ENCODE results near the gene CADM4. TPM values are rescaled to one million over a fixed set of nuclear protein-coding genes. Genes with fewer than 3 reads are reported as not detected.
A peak's percentile ranks its signal among the peaks of the same experiment; 100 is the strongest.

The CADM4 gene
- total RNA-seq, 4 donors from 2014 or later: 85.2 to 108 (median 102) TPM

DNA sequence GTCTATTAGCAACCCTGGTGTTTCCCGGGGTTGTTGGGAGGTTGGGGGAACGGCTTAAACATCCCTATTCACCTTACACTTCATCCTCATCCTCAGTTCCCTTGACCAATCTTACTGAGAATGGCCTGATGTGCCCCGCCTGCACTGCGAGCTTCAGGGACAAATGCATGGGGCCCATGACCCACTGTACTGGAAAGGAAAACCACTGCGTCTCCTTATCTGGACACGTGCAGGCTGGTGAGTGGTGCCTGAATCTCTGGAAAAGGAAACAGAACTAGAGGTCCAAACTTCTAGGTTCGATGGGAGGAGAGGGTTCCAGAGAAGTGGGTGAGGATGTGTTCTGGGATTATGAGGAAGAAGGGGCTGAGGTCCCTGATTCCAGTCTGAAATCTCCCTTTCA lies 58.2 kb downstream of the CADM4 start:
- peaks cover 0 to 37% (median 7%) of the 10 kb centered on the region in 4 donors for H3K4me1 ChIP-seq
- H3K9me3 ChIP-seq: no peaks in the 10 kb centered on the region
- H3K27ac ChIP-seq: peak overlapping the region in 3 of 4 donors; percentile 80 to 93 (median 89)
- TF ChIP-seq EP300 (IDR thresholded peaks at IDR 0.05): no peak
- TF ChIP-seq CTCF (IDR thresholded peaks at IDR 0.05): no peak
- TF ChIP-seq POLR2A (IDR thresholded peaks at IDR 0.05): no peak
- no peak for DNase-seq (ENCODE audit: low spot score in 2 of 2)
- 67 to 74% methylated on average over 7 of the region's 7 CpGs for whole genome bisulfite sequencing, 2 donors
- H3K4me3 ChIP-seq: peak overlapping the region in 1 of 4 donors; percentile 60
- H3K36me3 ChIP-seq: peaks cover 0 to 10% (median 0%) of the 10 kb centered on the region in 3 donors
- H3K27me3 ChIP-seq: no peaks in the 10 kb centered on the region

- no peak for TF ChIP-seq CTCF (IDR thresholded peaks at IDR 0.05)
- TF ChIP-seq POLR2A (IDR thresholded peaks at IDR 0.05): no peak
- TF ChIP-seq EP300 (IDR thresholded peaks at IDR 0.05): no peak
- DNase-seq (ENCODE audit: low spot score in 2 of 2): no peak
- no peaks in the 10 kb centered on the region for H3K9me3 ChIP-seq
- no peaks in the 10 kb centered on the region for H3K27me3 ChIP-seq
- H3K4me3 ChIP-seq: no peak overlapping the region
- peaks cover 0 to 52% (median 20%) of the 10 kb centered on the region in 4 donors for H3K4me1 ChIP-seq
- WGBS, 2 donors: 85 to 88% methylated on average over 3 of the region's 3 CpGs
- no peaks in the 10 kb centered on the region for H3K36me3 ChIP-seq
- H3K27ac ChIP-seq: no peak overlapping the region
These were observed 60.9 kb downstream of the CADM4 start for GRCh38 chr19:43578787-43579186.

DNA sequence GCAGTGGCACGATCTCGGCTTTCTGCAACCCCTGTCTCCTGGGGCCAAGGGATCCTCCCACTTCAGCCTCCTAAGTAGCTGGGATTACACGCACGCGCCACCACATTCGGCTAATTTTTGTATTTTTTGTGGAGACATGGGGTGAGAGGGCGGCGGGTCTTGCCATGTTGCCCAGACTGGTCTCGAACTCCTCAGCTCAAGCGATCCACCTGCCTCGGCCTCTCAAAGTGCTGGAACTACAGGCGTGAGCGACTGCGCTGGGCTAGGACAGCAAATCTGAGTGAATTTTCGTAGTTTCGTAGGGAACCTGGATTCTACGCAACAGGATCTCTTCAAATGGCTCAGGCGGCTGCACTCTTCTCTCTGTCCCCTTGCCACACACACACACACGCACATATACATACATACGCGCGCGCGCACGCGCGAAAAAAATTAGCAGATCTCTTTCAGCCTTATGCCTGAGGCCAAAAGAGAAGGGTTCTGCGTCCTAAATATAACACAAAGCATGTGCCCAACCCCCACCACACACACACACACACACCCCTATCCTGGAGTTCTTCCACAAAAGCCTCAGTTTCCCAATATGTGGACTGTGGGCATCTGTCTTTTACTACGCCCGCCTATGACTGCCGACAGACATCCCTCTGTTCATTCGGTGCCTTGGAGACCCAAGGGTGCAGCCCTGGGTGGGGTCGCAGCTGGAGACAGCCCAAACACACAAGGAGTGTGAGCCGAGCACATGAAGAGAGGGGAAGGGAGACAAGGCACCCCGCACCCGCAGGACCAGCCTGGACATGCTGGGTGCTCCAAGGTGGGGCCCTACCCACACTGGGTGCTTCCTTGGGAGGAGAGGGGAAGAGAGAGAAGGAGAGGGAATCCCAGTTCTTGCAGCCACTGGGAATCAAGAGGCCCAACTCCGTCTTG lies 63.4 kb downstream of the CADM4 start:
- Histone ChIP-seq H3K4me3 (peak overlapping the region; percentile 25 to 92 (median 78)), H3K9me3 (no peaks in the 10 kb centered on the region), H3K36me3 (peaks cover 0 to 13% (median 0%) of the 10 kb centered on the region in 3 donors), H3K27ac (peak overlapping the region; percentile 60 to 91 (median 90)), H3K4me1 (peaks cover 0 to 56% (median 22%) of the 10 kb centered on the region in 4 donors), H3K27me3 (no peaks in the 10 kb centered on the region)
- 65 to 67% methylated on average over 37 of the region's 37 CpGs for WGBS, 2 donors
- no peak for TF ChIP-seq EP300 (IDR thresholded peaks at IDR 0.05)
- no peak for TF ChIP-seq POLR2A (IDR thresholded peaks at IDR 0.05)
- TF ChIP-seq CTCF (IDR thresholded peaks at IDR 0.05): no peak
- DNase-seq (ENCODE audit: low spot score in 2 of 2): no peak

DNA sequence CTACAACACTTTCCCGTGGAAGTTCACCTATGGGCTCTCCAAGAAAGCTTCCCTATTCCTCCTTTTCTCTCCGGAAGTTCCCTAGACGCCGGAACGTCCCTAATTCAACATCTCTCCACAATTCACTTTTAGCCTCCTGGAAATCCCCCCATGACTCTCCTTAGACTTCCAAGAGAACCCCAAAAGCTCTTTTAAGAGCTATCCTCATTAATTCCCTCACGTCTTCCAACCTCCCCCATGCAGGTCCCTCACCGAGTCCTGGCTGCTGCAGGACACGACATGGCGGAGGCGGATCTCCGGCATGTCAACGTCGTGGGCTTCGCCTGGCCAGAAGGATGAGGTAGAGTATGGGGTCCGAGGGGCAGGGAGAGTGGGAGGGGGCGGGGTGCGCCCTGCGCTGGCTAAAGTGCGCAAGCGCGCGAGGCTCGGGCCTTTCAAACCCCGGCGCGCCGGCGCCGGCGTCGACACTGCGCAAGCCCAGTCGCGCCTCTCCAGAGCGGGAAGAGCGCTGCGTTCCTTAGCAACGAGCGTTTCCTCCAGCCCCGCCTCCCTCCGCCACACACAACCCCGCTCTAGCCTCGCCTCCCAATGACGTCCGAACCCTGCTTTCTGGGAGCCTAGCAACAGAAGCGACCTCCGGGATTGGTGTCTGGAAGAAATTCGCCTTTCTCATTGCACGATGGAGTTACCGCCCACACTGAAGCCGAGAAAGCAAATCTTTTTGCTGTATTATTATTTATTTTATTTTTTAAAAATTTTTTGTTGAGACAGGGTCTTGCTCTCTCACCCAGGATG lies 64.3 kb downstream of the CADM4 start, which contains the start of the genes PINLYP and XRCC1:
Gene PINLYP, plus strand, starts transcription at position 646 of the 795 bp plus-strand sequence. CDS start 1,391 bp downstream, outside the sequence.
Gene XRCC1, minus strand, starts transcription at position 372 of the 795 bp plus-strand sequence. Its CDS starts 69 bp downstream, at position 303.
- Histone ChIP-seq H3K36me3 (peaks cover 0 to 22% (median 0%) of the 10 kb centered on the region in 3 donors), H3K4me1 (peaks cover 0 to 55% (median 19%) of the 10 kb centered on the region in 4 donors), H3K4me3 (peak within 1 kb of the TSS; percentile 57 to 92 (median 78)), H3K27ac (peak within 1 kb of the TSS; percentile 60 to 91 (median 90)), H3K9me3 (no peaks in the 10 kb centered on the region), H3K27me3 (no peaks in the 10 kb centered on the region)
- WGBS, 2 donors: 0 to 1% methylated on average over 32 to 35 of the region's 51 CpGs
- TF ChIP-seq EP300 (IDR thresholded peaks at IDR 0.05) (peak; percentile 83 to 99), POLR2A (IDR thresholded peaks at IDR 0.05) (peak in 1 of 2 donors; percentile 56), CTCF (IDR thresholded peaks at IDR 0.05) (peak in 1 of 5 experiments; percentile 23)
- peak; percentile 95 to 97 for DNase-seq (ENCODE audit: low spot score in 2 of 2)

Data from tibial nerve (tissue), 4 donors.